ENCODE data around the gene PTPRN2.

- no peak for TF ChIP-seq CTCF (IDR thresholded peaks at IDR 0.05; ENCODE audit: extremely low read depth in 1 of 2, insufficient read depth in 1 of 2, low read depth in 1 of 2, low read length in 2 of 2)
- no peak for TF ChIP-seq POLR2A (IDR thresholded peaks at IDR 0.05; ENCODE audit: low read depth, low read length)
- TF ChIP-seq GATA2 (IDR thresholded peaks at IDR 0.05; ENCODE audit: insufficient read depth, insufficient read length, low read depth, low read length): no peak
- no peak for TF ChIP-seq MAX (IDR thresholded peaks at IDR 0.05; ENCODE audit: insufficient read depth, insufficient read length)
- no peak for TF ChIP-seq JUN (IDR thresholded peaks at IDR 0.05; ENCODE audit: borderline replicate concordance, insufficient read depth, insufficient read length, low read depth)
- no peak for TF ChIP-seq FOS (IDR thresholded peaks at IDR 0.05; ENCODE audit: borderline replicate concordance, insufficient read depth, low read length)
- TF ChIP-seq EZH2 (IDR thresholded peaks at IDR 0.05; ENCODE audit: borderline replicate concordance, low read depth, low read length, severe bottlenecking): no peak
- no peak for TF ChIP-seq POLR2AphosphoS5 (IDR thresholded peaks at IDR 0.05; ENCODE audit: insufficient read depth, low read depth, low read length)
- no peak for TF ChIP-seq MYC (IDR thresholded peaks at IDR 0.05; ENCODE audit: low read depth, low read length)
Measured at GRCh38 chr7:157616426-157616825, 971.2 kb downstream of the PTPRN2 start.

Measured in endothelial cell of umbilical vein (primary cell).